Endothelial cell of umbilical vein (primary cell): ENCODE results near the gene ARHGAP22. TPM values are rescaled to one million over a fixed set of nuclear protein-coding genes. Genes with fewer than 3 reads are reported as not detected.

Experiments used
- BruUV-seq: library from RNA; stranded (reverse); fragments of 400-500 nt; replicated peaks from 2 replicates; lab custom pipeline; 2021; lab: Mats Ljungman, UMichigan
- CTCF ChIA-PET: fragments of 300-600, 350-600 bp; sonication (Branson Sonifier 250); formaldehyde crosslinking; loops from one replicate; lab custom pipeline; 2021; ENCODE audit warnings: antibody characterized with exemption, inconsistent platforms; lab: Charles Lee
- POLR2A ChIA-PET: fragments of 300-600, 350-600 bp; sonication (Branson Sonifier 250); formaldehyde crosslinking; loops from one replicate; lab custom pipeline; 2021; ENCODE audit warnings: antibody characterized with exemption, inconsistent platforms; lab: Charles Lee
- DNase-seq: peaks from one replicate; pipeline ENCODE4 v3.0.0-alpha.2; 2011; ENCODE audit warnings: low read depth, low spot score
- FAIRE-seq: peaks from 2 replicates; lab custom pipeline; 2011; peaks lifted over from hg19 to GRCh38; lab: Jason Lieb, UNC
- H2AFZ ChIP-seq: 2 replicates; pipeline ENCODE4 v1.6.0; 2012; ENCODE audit warnings: low read depth, low read length, control low read depth, inconsistent platforms
- H3K27ac ChIP-seq: 2 replicates; pipeline ENCODE4 v1.5.1; 2011; ENCODE audit warnings: low read depth, mild to moderate bottlenecking, control low read depth, low read length, moderate library complexity; ENCODE audit not compliant: insufficient read depth
- H3K27me3 ChIP-seq, 2 experiments: 2 replicates each; pipeline versions ENCODE4 v1.6.0 to v1.6.1; 2011; ENCODE audit warnings: low read length in 2 of 2, mixed read lengths in 1 of 2; ENCODE audit not compliant: control insufficient read depth in 2 of 2, insufficient read depth in 2 of 2
- H3K36me3 ChIP-seq, 2 experiments: 2 replicates in 1 of 2; 3 replicates in 1 of 2; pipeline ENCODE4 v1.5.1; 2011; ENCODE audit warnings: low read length in 2 of 2, mild to moderate bottlenecking in 1 of 2, moderate library complexity in 1 of 2; ENCODE audit not compliant: control insufficient read depth in 2 of 2, insufficient read depth in 2 of 2; ENCODE audit errors: extremely low read depth in 1 of 2
- H3K4me1 ChIP-seq: 3 replicates; pipeline ENCODE4 v1.5.1; 2011; ENCODE audit warnings: mild to moderate bottlenecking, low read length; ENCODE audit not compliant: control insufficient read depth, insufficient read depth; ENCODE audit errors: extremely low read depth
- H3K4me2 ChIP-seq: 2 replicates; pipeline ENCODE4 v1.6.1; 2011; ENCODE audit warnings: low read length, control low read depth, mixed read lengths; ENCODE audit not compliant: insufficient read depth
- H3K4me3 ChIP-seq, 3 experiments: fragments of 200-600 bp in 1 of 3; sonication (generic), shearing (Covaris generic) in 1 of 3; replicated peaks in 1 of 3; 2 replicates each; pipeline ENCODE4 v1.5.1; 2011 to 2016; ENCODE audit warnings: control low read depth in 3 of 3, low read length in 3 of 3, mild to moderate bottlenecking in 2 of 3, inconsistent platforms in 1 of 3, low read depth in 1 of 3, moderate library complexity in 1 of 3; ENCODE audit not compliant: insufficient read depth in 1 of 3
- H3K79me2 ChIP-seq: 2 replicates; pipeline ENCODE4 v1.6.0; 2012; ENCODE audit warnings: low read length, inconsistent platforms; ENCODE audit not compliant: control insufficient read depth, insufficient read depth
- H3K9ac ChIP-seq: replicated peaks from 2 replicates; pipeline ENCODE3; 2011; ENCODE audit warnings: low read length, control low read depth; ENCODE audit not compliant: insufficient read depth; ENCODE audit errors: extremely low read depth
- H3K9me1 ChIP-seq: replicated peaks from 3 replicates; pipeline ENCODE4 v1.6.0; 2011; ENCODE audit warnings: mild to moderate bottlenecking, low read length; ENCODE audit not compliant: control insufficient read depth, insufficient read depth; ENCODE audit errors: extremely low read depth
- H3K9me3 ChIP-seq: replicated peaks from 2 replicates; pipeline ENCODE4 v1.5.1; 2012; ENCODE audit warnings: low read length, inconsistent platforms; ENCODE audit not compliant: control insufficient read depth, insufficient read depth
- H4K20me1 ChIP-seq: replicated peaks from 2 replicates; pipeline ENCODE3; 2011; ENCODE audit warnings: mild to moderate bottlenecking, low read length; ENCODE audit not compliant: control insufficient read depth, insufficient read depth; ENCODE audit errors: extremely low read depth
- CTCF ChIP-seq, 2 donors: IDR thresholded peaks; 1 replicate in 1 of 2; 2 replicates in 1 of 2; pipeline ENCODE4 v1.5.1; 2011; ENCODE audit warnings: low read length in 2 of 2, mild to moderate bottlenecking in 2 of 2, moderate library complexity in 2 of 2, control low read depth in 1 of 2, inconsistent platforms in 1 of 2, low read depth in 1 of 2; ENCODE audit not compliant: insufficient read depth in 1 of 2; ENCODE audit errors: extremely low read depth in 1 of 2
- EZH2 ChIP-seq: IDR thresholded peaks from 2 replicates; pipeline ENCODE4 v1.6.1; 2012; ENCODE audit warnings: borderline replicate concordance, low read depth, mild to moderate bottlenecking, moderate library complexity, low read length, inconsistent platforms; ENCODE audit not compliant: severe bottlenecking
- FOS ChIP-seq: IDR thresholded peaks from 2 replicates; pipeline ENCODE4 v1.6.1; 2011; ENCODE audit warnings: mild to moderate bottlenecking, low read length, moderate library complexity, borderline replicate concordance; ENCODE audit not compliant: insufficient read depth
- GATA2 ChIP-seq: IDR thresholded peaks from 2 replicates; pipeline ENCODE4 v1.7.0; 2011; ENCODE audit warnings: low read depth, mild to moderate bottlenecking, moderate library complexity, mixed read lengths, low read length; ENCODE audit not compliant: insufficient read length, insufficient read depth
- JUN ChIP-seq: IDR thresholded peaks from 2 replicates; pipeline ENCODE4 v1.6.1; 2011; ENCODE audit warnings: borderline replicate concordance, low read depth; ENCODE audit not compliant: insufficient read length, insufficient read depth
- MYC ChIP-seq: IDR thresholded peaks from one replicate; pipeline ENCODE4 v1.6.1; 2011; ENCODE audit warnings: mild to moderate bottlenecking, low read depth, low read length
- POLR2A ChIP-seq: IDR thresholded peaks from 2 replicates; pipeline ENCODE4 v1.6.1; 2012; ENCODE audit warnings: low read depth, mild to moderate bottlenecking, control low read depth, low read length
- POLR2AphosphoS5 ChIP-seq: IDR thresholded peaks from 2 replicates; pipeline ENCODE4 v1.6.1; 2012; ENCODE audit warnings: low read depth, mild to moderate bottlenecking, control low read depth, low read length, moderate library complexity; ENCODE audit not compliant: insufficient read depth
- dilution Hi-C: fragments of 300-500 bp; cut with MboI; formaldehyde crosslinking; loops from one replicate; pipeline ENCODE4 v1.15.0; 2019; ENCODE audit warnings: low sequenced_read_pairs; ENCODE audit not compliant: extremely low pct_ligation_motif_present
- intact Hi-C: fragments of 100-400 bp; cut with micrococcal nuclease; formaldehyde crosslinking; loops from one replicate; pipeline ENCODE4 v1.10.0; 2022
- polyA plus RNA-seq, 4 experiments: library from polyadenylated mRNA; depleted of rRNA in 3 of 4; stranded (reverse) in 3 of 4; unstranded in 1 of 4; fragments of >200 nt; gene quantifications; 2 replicates each; pipeline versions ENCODE4 v1.2.1 to v1.2.3, GENCODE V29; 2011 to 2012; ENCODE audit warnings: missing spikeins in 1 of 4
- total RNA-seq: library from RNA; stranded (reverse); gene quantifications from 2 replicates; pipeline ENCODE4 v1.2.3, GENCODE V29; 2021
- TF ChIP-seq, protein P1 (sequence below): IDR thresholded peaks from 2 replicates; pipeline ENCODE4 v1.6.1; 2011; ENCODE audit not compliant: insufficient read depth, insufficient read length

ARHGAP22 gene
- total and polyA plus RNA-seq, 2 donors (not counting 3 experiments of a cell fraction or from before 2014, with no cell fraction given) = 8.6 to 50.3 TPM

- ChIA-PET CTCF (interaction anchor here (0.8 to 1.2 kb wide), 3 partner anchors 9 to 11 kb away, joined by 3 to 4 read pairs (median 3); no protein-coding TSS in a partner anchor), POLR2A (no interaction called here)
- no TSS peak for BruUV-seq
- no peaks in the 10 kb centered on the region for H4K20me1 ChIP-seq
- H3K9me1 ChIP-seq = no peaks in the 10 kb centered on the region
- dilution Hi-C loops (no loop called here), intact Hi-C loops (no loop called here)
- H3K27ac ChIP-seq = no peak overlapping the region
- H3K36me3 ChIP-seq = peaks cover 3 to 14% of the 10 kb centered on the region in 2 experiments
- no peak overlapping the region for H3K9ac ChIP-seq
- no peak overlapping the region for H2AFZ ChIP-seq
- TF ChIP-seq POLR2A (no peak), EZH2 (no peak), CTCF (IDR thresholded peaks at IDR 0.05; ENCODE audit: extremely low read depth in 1 of 2, insufficient read depth in 1 of 2, low read depth in 1 of 2, low read length in 2 of 2) (no peak), POLR2AphosphoS5 (no peak), FOS (no peak), GATA2 (no peak), JUN (no peak), MYC (no peak)
- TF ChIP-seq, protein P1, sequence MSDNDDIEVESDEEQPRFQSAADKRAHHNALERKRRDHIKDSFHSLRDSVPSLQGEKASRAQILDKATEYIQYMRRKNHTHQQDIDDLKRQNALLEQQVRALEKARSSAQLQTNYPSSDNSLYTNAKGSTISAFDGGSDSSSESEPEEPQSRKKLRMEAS = no peak
- FAIRE-seq (no peak), DNase-seq (no peak)
- H3K4me3 ChIP-seq = no peak overlapping the region
- H3K4me2 ChIP-seq = no peak overlapping the region
- peaks cover 9% of the 10 kb centered on the region for H3K4me1 ChIP-seq
- no peaks in the 10 kb centered on the region for H3K27me3 ChIP-seq
- H3K9me3 ChIP-seq = no peaks in the 10 kb centered on the region
- peaks cover 2% of the 10 kb centered on the region for H3K79me2 ChIP-seq
Measured at GRCh38 chr10:48454302-48455054, 150.4 kb downstream of the ARHGAP22 start.
